NCI-H1417 (cell line): ENCODE results near the gene SLC37A1.

Experiments used
- DNase-seq, 3 experiments: peaks; one replicate each; lab custom pipeline; 2025; lab: John Stamatoyannopoulos, UW

SLC37A1 gene

GRCh38 chr21:42578761-42579415, 65.2 kb downstream of the SLC37A1 start:
- peak in 1 of 3 experiments; percentile 17 for DNase-seq

GRCh38 chr21:42579456-42580075, 65.9 kb downstream of the SLC37A1 start:
- DNase-seq = no peak

- DNase-seq = peak in 1 of 3 experiments; percentile 11
Observed at GRCh38 chr21:42580076-42580792, 66.6 kb downstream of the SLC37A1 start.

DNA sequence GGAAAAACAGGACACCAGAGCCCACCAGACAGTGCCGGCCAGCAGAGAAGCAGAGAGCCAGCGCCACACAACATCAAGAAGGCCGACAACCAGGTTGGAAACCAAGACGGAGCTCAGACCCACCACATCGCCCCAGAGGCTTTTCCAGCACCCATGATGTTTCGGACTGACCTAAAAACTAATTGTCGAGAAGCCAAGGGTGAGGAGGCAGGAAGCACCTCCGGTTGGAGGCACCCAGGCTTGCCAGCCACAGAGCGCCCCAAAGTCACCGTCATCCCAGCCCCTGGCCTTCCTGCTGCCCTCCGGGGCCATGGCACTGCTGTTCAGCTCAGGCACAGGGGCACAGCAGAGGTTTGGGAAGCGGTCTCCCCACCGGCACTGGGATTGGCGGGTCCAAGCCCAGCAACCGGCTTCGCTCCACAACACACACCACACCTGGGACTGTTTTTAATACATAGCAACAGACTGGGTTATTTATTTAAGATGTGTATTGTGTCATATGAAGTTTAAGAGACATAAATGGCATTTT, 67.2 kb downstream of the SLC37A1 start:
- no peak for DNase-seq

DNA sequence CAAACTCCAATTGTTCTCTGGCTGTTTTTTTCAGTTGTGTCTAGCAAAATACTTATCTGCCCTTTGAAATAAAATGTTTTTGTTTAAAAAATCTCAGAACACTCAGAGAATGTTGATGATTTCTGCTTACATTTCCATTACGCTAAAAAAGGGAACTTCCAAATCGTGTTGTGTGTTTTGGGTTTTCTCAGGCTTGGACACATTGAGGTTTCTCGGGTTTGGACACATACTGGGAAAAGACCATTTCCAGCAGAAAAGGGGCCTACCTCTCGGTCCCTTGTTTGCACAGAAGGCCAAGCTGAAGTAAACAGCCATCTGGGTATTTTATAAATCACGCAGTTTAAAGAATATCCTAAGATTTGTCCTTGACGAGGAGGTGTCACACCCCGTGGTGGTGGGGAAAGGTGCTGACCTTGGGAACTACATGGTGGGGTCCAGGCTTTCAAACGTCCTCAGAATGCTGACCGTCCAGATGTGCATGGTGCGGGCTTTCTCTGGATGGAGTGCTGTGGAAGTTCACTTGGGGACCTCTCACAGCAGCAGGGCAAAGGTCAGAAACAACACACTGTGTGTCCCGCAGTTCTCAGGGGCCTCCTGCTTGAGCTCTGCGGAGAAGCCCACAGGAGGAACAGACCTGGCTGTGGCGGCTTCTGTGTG, 67.8 kb downstream of the SLC37A1 start:
- no peak for DNase-seq

GRCh38 chr21:42581993-42582786, 68.5 kb downstream of the SLC37A1 start:
- DNase-seq = no peak

DNA sequence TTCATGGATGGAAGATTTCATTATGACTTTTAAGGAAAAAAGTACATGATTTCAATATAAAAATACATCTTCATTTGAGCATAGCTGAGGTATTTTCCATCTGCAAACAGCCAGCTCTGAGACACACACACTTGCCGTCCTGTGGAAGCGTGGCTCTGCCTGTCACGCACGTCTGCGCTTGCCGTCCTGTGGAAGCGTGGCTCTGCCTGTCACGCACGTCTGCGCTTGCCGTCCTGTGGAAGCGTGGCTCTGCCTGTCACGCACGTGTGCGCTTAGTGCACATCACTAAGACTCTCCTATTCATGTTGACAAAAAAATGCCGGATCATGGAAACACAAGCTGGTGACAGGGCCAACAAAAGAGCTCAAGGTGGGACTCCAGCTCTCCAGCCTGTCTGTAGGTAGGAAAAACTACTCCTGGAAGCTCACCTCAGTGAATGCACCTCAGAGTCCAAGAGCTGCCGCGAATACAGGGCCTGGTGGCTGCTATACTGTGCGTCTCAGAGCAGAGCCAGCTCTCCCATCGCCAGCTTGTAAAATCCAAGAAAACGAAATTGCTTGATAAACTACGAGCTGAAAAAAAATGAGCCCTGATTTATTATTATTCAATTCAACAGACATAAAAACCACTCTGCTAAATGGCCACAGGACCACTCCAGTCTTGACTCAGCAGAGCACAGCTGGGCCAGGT, 69.3 kb downstream of the SLC37A1 start:
- no peak for DNase-seq

DNA sequence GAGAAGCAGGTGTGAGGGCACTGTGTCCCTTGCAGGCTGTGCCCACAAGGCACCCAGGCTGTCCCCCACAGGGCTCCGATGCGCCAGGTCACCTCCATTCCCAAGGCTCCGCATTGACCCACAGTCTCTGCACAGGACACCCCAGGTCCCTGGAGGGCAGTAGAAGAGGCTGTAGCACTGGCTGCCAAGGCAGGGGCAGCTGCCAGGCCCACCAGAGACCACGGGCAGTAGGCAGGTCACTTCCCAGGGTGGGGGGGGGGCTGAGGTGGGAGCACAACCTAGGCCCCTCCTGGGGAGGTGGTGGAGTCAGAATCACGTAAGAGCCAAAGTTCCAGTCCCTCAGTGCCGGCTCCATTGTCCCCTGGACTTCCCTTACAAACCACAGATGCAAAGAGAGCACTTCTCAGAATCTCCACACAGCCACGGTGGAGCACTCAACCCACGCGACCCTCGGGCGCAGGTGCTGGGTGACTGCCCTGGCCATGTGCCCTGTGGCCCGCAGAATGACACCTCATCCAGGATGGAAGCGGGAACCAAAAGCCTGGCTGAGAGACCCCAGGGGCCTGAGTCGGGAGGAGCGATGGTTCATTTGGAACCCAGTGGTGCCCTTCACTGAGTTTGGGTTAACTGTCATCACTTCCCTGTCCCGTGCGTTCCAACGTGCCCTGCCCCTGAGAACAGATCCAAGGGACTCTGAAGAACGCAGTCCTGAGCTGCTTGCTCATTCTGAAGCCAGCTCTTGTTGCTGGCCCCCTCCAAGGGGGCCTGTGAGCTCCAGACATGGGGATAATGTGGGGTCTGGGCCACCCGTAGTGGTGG, 70.0 kb downstream of the SLC37A1 start:
- no peak for DNase-seq

- no peak for DNase-seq
Observed at GRCh38 chr21:42584296-42584641, 70.6 kb downstream of the SLC37A1 start.

DNA sequence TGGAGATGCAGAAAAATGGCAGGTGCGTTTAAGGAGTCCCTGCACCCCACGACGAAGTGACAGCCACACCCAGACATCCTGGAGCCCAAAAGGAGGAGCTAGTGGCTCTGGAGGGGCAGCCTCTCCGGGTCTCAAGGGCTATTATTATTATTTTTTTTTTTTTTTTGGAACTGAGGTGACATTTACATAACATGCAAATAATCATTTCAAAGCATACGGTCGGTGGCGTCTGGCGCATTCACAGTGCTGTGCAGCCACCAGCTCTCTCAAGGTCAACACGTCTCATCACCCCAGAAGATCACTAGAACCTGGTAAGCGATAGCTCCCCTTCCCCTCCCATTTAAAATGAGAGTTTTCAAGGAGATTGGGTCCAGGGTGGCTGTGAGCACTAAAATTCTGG, 72.2 kb downstream of the SLC37A1 start:
- no peak for DNase-seq

DNA sequence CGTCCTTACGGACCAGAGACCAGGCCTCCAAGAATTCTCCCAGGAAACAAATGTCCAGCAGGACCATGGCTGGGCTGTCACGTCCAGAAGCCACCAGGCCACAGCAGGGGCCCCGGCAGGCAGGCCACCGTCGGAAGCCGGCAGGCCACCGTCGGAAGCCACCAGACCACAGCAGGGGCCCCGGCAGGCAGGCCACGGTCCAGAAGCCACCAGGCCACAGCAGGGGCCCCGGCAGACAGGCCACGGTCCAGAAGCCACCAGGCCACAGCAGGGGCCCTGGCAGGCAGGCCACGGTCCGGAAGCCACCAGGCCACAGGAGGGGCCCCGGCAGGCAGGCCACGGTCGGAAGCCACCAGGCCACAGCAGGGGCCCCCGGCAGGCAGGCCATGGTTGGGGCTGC, 72.8 kb downstream of the SLC37A1 start:
- no peak for DNase-seq

- DNase-seq = no peak
Observed at GRCh38 chr21:42587036-42587435, 73.4 kb downstream of the SLC37A1 start.

DNA sequence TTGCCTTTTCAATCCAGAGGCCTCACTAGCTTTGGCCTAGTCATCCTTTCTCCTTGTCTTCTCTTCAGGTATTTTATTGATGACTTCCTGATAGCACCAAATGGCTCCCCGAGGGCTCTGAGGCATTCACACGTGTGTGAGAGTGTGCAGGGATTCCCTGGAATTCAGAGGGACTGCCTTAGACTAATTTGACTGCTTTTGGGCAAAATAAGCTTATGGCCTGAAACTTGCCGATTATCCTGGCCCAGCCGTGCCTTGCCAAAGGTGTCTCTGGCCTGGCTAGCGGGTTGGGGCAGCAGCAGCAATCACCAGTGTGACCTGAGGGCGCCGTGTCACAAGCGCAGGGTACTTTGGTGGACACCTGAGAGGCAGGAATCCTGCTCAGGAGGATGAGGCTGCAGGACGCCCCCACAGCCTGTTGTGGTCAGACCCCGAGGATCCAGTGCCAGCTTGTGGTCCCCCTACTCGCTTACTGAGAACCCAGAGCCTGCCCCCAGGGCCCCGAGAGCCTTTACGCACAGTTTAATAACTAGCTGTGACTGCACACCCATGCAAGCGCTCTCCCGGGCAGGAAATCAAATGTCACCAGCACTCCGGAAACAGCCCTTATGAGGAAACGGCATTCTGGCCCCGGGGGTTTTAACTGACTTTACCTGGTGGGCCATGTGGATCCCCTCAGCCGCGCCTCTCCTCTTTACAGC, 76.9 kb downstream of the SLC37A1 start:
- no peak for DNase-seq

GRCh38 chr21:42591170-42591869, 77.7 kb downstream of the SLC37A1 start:
- DNase-seq = no peak

DNA sequence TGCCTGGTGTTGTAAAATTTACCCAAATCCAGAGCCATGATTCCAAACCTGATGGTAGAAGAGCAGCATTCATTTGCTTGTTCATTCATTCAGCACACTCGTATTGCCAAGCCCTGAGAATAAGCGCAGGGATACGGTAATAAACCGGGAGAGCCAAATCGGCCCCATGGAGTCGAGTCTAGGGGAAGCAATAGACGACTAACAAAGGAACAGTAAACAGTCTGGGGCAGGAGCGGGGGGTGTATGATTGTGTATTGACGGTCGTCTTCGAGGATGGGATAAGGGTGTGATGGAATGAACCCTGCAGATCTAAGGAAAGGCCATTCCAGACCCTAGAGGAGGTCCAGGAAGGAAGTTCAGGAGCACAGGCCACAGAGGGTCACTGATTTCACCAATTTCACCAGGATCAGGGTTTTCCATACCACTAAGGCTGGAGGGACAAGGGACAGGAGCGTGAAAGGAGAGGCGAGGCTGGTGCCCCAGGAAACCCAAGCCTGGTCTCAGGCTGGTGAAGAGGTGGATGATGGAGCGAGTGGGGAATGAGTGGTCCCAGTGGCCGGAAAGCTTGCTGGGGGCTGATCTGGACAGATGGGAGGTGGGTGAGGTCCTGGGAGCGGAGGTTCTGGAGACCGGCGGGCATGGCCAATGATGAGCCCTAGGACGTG, 78.6 kb downstream of the SLC37A1 start:
- DNase-seq = no peak

GRCh38 chr21:42593007-42593814, 79.6 kb downstream of the SLC37A1 start:
- DNase-seq = peak; percentile 62 to 88 (median 77)

DNA sequence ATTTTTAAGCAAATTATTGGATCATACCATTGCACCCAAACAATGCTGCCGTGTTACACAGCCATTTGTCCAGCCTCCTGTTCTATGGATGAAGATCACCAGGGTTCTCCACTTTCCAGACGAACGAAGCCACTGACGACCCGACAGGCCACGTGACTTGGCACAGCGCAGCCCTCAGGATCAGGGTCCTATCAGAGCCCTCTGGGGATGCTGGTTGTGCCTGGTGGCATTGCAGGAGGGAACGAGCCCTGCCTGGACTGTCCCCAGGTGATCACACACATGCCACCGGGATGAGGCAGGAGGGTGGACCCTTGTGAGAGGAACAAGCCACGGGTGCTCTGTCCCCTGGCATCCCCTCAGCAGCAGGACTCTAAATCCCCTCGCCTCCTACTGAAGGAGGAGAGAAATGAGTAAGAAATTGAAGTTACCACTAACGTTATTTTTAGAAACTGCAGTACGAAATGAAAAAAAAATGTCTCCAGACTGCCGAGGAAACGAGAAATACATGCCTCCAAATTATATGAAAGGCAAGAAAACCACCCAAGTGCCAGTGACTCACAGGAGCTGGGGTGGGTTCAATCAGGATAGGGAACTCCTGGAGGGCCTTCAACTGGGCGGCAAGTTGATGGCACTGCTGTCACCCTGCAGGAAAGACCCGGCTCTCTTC, 81.1 kb downstream of the SLC37A1 start:
- DNase-seq = no peak
